GM21367 (cell line): ENCODE results near the gene KHDRBS2.
A peak's percentile ranks its signal among the peaks of the same experiment; 100 is the strongest.

Source experiments
- ATAC-seq: cut with Tn5 transposase; IDR thresholded peaks from one replicate; pipeline ENCODE4 v1.9.1; 2021; ENCODE audit not compliant: unreplicated experiment

Gene KHDRBS2

DNA sequence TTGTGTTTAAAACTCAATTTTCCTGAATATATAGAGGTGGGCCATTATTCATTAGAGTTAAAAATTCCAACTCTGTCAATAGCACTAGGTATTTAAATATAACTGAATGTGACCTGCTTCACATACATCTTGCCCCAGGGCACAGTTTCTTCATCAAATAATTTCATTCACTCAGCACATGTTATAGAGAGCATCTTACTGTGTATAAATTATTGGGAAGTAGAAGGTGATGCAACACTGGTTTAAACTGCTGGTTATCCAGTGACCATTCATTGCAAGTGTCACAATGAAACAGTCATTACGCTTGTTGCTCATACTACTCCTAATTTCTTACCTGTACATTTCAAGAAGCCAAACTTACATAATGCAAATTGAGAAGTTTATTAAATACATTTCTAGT is 93.4 kb downstream of the KHDRBS2 start:
- no peak for ATAC-seq

DNA sequence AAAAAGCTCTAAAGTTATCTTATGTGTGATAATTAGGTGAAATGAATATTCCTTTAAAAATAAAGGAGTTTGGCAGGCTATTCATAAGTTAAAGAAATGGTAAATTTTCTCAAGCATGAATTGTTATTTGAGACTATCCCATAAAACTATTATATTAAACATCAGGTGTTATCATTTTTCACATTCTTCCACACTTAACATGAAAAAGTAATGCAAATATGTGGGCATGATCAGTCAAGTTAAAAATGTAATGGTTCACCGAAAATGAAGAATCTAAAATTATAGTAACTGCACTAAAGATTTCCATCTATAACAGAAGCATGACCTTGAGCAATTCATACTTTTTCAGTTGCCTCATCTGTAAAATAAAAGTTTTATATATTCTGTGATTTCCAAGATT is 110.8 kb downstream of the KHDRBS2 start:
- ATAC-seq = no peak

DNA sequence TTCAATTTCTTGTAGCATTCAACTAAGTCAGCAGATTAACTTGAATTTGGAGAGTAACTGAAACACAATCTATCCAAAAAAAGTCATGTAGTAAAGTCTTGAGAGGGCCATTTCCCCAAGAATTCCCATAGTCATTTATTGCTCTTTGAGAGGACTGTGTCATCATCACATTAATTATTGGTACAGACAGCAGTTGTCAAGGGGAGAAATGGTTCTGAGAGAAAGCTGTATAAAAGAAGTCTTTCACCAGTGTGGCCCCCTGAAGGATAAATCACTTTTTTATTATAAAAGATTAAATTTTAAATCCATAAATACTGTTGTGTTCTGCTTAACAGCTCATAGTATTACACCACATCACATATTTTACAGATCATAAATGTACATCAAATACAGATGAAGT is 111.5 kb downstream of the KHDRBS2 start:
- ATAC-seq = no peak

DNA sequence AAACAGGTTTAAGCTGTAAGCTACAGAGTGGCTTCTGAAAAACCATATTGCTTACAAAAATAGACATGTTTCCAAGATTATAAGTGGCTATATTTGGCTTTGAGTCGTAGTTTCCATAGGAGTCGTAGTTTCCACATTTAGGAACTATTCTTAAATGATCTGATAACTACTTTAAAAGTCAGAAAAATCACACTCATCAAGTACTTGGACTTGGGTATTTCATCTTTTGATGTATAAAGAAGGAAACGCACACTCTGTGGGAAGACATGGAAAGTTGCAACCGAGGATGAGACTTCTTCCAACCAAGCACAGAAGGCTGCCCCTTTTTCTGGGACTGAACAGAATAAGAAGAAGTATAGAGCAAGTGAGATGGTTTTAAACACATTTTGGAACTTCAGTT is 118.3 kb downstream of the KHDRBS2 start:
- no peak for ATAC-seq

DNA sequence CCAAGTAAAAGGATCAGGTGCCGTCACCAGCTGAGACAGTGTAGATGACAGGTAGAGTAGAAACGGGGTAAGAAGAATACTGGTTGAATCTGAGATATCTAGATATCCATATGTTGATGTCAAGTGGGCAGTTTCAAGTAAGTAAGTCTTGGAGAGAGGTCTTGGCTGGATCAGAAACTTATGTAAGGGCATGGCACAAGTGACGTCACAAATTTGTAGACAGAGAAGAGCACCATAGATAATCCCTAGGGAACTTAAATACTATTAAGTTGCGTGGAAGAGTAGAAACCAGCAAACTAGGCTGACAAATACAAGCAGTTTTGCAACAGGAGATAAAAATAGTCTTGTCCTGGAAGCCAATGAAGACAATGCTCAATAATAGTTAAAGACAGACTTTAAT is 123.2 kb downstream of the KHDRBS2 start:
- ATAC-seq = no peak

DNA sequence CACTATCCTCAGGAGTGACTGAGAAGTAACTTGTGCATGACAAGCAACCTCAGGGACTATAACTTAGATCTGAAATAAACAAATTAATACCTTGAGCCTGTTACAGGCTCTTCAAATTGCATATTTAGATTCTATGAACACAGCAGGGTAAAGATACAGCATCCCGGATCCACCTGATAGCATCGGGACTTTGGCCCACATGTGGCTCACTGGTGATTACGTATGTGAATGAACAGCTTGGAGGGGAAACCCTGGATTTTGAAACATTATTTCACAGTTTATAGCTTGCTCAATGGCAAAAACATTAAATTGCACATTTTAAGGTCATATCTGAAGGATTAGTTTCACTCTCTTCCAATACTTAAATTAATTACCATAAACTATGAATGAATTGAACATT is 133.2 kb downstream of the KHDRBS2 start:
- no peak for ATAC-seq

DNA sequence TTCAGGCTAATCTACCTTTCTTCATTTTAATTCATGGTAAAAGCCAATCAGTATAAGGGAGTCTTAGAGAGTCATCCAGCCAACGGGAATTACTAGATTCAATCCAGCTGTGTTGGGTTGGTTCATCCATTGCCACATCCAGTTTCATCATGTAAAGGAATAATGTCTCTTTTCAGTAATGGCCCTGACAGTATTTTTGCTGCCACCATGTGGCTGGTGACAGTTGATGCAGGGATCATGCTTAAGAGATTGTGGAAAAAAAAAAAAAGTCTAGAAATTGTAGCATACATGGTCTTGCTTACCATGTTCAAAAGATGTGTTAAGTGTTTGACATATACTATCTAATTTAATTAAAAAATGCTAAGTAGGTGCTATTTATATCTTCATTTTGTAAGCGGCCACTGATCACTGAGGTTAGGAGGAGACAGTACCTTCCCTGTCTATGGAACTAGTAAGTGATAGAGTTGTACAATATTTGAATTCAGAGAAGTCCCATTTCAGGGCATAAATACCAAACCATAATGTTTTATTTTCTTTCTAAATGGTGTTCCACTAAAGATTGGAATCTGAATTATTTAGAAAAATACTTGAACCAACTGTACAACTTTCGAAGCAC is 135.9 kb downstream of the KHDRBS2 start:
- peak; percentile 95 for ATAC-seq

DNA sequence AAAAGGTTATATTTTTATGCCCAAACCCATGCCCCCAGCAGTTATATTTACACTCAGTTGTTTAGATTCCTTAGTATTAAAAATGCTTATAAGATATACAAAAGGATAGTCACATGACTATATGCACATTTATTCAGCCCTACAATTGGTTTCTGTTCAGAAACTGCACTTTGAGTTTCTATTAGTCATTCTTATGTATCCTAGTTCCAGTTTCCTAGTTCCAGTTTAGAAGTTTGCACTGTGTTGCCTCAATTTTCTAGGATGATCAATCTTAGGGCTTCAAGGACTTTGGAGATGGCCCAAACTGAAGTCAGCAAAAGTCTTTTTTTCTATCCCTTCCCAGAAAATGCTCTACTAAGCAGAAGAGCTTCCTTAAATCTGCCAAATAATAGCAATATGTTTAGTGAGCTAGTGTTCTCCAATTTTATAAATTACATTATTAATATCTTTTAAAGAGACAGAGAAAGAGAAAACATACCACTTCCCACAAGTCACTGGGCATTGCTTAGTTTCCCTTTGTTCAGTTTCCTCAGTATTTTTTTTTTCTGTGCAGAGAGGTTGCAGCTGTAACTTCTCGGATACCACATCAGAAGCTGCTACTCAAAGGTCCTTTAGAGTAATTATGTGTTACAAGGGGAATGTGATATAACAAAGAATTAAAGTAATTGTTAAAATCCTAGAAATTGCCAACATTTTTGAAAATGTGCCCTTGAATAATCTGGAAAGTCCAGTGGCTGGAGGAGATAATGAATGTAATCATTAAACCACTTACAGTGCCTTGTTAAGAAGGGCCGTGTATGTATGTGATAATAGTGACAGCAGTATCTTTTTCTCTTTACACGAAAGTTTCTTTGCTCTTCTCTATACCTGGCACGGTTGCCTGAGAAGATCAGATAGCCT is 138.8 kb downstream of the KHDRBS2 start:
- no peak for ATAC-seq

DNA sequence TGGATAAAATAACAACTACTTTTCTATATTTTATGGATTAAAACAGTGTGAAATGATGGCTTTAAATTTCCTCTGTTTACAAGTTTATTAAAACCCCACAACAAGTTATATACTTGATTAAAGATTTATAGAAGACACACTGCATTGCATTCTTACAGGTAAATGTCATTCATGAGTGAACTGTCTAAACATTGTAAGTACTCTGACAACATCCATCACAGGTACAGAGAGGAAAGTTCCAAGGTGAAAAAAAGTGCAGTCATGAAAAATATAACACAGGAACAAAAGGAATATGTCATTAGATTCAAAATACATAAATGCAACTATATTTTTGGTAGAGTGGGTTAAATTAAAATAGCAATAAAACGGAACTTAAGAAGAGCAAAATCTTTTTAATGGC is 156.9 kb downstream of the KHDRBS2 start:
- ATAC-seq = no peak

DNA sequence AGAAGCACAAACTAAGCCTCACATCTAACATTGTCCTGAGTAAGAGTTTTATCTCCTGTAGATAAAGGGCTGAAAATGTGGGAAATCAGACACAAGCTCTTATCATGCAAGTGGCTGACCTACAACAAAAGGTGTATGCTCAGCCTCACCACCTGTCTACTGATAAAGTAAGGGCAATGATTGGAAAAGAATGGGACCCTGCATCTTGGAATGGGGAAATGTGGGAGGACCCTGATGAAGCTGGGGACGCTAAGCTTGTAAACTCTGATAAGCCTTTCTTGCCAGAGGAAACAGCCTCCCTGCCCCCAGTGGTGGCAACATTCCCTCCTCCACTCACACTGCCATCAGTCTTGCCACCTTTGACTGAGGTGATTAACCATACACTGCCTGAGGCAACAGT is 166.6 kb downstream of the KHDRBS2 start:
- ATAC-seq = no peak

DNA sequence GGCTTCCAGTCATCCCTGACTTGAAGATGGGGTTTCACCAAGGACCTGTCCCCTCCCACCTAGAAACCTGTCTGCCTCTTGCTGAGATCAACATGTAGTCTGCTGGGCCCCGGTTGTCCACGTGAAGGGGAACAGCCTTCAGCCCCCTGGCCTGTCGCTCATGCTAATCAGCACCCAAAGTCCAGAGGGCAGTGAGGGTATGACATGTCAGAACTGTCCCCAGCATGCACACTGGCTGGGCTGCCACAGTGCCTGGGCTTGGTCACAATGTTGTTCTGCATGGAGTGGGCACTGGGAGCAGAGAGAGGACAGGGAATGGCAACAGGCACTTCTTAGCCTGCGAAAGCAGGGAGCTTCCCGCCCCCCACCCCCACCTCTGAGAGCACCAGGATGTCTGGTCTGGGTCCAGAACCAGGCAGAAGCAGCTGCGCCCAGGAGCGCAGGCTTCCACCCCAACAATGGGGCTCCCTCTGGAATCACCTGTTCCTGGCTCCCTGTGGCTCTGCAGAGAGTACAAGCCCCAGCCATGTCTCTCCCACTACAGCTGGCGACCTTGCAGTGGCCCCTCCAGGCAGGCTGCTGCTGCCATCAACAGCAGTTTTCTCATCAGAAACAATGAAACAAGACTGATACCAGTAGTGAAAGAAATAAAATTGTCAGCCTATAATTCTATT is 182.7 kb downstream of the KHDRBS2 start:
- ATAC-seq = no peak

DNA sequence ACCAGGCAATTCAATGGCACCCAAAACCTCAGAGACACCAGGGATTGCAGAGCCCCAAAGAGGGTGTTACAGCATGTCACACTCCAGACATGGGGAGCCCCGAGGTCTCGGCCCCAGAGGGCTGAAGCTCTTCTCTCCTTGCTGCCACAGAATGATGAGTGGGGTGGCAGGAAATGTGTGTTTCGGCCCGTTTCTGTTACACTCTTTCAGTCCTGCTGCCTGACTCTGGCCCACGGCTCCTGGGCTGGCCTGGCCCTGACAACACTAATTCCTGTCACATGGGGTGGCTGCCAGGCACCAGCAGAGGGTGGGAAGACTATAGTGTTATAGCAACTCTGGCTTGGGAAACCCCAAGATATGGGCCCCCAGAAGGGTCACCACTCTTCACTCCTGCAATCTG is 183.6 kb downstream of the KHDRBS2 start:
- ATAC-seq = no peak

DNA sequence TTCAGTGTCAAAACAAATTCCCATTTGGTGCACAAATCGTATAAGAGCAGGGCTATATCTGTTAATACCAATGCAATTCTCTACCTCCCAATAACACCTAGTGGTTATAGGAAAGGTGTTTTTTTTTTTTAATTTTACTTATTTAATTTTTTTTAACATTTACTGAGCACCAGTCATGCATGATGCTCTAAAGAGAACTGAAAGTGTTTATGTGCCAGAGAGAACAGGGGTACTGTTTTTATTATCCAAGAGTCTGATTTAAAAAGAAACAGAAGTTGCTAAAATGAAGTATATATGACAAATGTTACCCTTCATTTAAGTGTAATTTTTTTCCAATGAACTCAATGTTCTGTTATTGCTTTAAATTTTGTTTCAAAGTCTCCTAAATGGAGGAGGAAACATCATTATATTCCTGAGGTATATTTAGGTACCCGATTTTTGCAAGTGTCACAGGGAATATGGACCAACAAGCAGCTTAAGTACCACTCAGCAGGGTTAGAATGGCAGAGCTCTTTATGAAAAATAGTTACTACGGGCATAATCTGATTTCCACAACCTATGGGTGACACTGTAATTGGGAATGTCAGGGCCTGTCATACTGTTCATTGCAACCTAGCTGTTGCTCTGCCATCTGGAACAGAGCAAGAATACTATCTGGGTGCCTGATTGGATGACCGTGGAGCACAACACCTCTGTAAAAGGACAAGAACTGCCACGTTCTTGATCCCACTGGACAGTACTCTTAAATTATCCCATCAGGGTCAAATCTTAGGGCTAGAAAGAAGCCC is 195.4 kb downstream of the KHDRBS2 start:
- no peak for ATAC-seq

DNA sequence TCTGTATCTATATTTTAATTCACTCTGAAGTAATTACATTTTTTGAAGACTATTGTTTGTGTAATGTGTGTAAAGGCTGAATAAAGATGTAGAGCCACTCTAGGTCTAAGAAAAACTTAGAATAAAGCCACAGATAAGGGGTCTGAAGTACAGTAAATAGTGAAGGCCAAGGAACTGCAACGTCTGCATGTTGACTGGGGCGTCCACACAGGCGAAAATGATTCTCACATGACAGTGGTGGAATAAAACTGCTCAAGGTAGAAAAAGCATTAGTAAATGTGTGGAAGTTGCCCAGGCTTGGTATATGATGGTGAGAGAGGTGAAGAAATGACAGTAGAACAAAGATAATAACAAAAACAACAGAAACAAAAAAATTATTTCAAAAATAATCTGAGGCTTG is 196.2 kb downstream of the KHDRBS2 start:
- no peak for ATAC-seq

DNA sequence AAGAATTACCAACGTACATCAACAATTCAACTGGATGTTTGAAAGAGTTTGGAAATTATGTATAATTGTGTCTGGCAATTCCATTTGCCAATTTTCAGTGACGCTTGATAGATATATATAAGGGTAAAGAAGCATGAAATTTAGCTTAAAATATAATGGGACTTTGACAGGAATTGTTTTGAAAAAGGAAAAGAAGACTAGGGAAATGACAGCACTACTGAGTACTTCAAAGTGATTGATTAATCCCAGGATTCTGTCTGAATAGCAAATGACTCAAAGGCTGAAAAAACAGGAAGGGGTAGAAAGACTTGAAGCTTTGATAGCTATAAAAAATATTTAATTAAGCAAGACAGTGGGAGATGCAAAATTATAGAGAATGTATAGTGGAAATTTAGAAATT is 200.0 kb downstream of the KHDRBS2 start:
- no peak for ATAC-seq

DNA sequence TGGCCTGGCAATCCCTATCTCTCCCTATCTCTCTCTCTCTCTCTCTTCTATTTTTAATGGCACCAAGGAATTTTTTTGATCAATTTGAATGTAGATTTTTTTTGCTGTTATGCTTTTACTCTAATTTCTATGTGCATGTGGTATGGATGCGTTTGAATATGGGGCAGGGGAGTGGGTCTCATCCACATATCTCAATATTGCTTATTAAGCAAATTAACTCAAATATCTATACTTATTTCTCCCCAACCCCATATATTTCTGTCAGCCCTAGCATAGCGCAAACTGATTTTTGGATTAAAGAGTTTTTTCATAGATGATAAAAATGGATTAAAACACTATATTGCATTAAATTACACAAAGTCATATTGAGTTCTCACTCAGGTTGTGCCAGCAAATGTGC is 210.2 kb downstream of the KHDRBS2 start:
- no peak for ATAC-seq

DNA sequence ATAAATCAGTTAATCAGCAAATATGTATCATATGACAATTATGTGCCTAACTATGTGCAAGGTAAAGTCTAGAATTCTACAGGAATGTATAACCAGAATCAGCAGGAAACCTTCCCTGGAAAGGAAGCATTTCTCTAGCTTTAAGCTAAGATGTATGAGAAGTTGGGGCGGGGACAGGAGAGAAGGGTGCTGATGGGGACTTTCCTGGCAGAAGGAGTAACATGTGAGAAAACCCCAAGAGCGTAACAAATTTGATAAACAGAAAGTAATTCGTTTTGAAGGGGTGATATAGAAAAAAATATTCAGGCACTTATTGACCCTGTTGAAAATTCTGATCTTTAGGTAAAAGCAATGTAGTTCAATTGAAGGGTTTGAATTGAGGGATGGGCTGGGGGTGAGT is 226.1 kb downstream of the KHDRBS2 start:
- no peak for ATAC-seq

DNA sequence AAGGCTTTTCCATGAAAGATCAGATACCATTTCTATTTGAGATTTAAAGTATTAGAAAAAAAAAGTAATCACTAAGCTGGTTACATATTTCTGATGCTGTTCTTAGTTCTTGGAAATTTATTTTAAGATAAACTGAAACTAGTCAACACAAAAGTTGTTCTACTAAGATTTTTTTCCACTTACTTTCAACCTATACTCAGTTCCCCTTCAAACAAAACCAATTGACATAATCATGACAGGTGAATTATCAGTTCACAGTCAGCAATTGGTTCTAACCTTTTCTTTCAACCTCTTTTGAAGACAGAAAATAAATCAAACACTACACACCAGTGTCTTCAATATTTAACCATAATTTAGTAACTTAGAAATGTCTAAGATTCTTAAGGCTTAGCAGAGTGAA is 228.7 kb downstream of the KHDRBS2 start:
- no peak for ATAC-seq

DNA sequence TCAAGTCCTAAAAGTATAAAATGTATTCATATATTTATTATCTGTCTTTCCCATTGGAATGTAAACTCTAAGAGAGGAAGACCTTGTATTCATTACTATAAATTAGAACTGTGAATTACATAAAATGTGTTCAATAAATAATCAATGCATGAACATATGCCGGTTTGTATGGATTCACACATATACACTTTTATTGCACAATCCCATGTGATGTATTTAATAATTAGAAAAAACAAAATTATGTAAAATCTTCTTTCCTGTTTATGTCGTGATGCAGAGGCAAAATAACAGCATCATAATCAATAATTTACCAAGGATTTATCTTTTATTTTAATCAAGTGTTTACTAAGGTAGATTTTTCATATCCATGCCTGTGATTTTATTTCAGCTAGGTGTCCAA is 240.5 kb downstream of the KHDRBS2 start:
- ATAC-seq = no peak

DNA sequence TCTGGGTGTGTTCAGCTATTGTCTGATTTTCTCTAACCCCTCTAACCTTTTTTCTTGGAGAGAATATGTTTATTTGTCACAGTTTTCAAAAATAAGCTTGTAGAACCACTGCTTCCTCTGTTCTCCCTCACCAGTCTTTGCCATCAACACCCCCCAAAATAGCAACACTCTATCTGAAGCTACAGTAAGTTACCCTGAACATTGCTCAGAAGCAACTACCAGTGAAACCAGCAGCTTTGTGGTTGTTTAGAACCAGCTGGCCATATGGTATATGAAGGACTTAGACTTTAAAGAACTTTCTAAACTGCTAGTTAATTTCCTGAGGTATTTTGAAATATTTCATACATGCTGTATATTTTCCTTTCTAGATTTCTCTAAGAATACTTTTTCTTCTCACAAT is 242.9 kb downstream of the KHDRBS2 start:
- ATAC-seq = no peak

DNA sequence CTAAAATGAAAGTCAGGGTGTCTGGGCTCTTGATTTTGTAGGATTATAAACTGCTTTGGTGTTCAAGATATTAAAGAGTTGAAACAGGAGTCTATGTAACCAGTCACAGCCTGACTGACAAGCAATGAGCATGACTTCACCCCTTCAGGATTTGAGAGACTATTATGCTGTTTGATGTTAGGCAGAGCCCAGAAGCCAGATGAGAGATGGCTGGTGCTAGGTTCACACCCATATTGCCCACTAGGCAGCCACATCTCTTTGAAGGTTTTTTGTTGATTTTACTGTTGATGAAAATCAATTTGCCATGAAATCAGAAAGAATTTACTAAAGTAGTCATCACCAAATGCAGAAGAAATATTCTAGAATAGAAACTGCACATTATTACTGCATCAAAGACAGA is 243.6 kb downstream of the KHDRBS2 start:
- ATAC-seq = no peak
